Mesenchymal stem cell (in vitro differentiated cells and primary cell): ENCODE data around the gene DHX40. TPM values are rescaled to one million over a fixed set of nuclear protein-coding genes. Genes with fewer than 3 reads are reported as not detected.
A peak's percentile ranks its signal among the peaks of the same experiment; 100 is the strongest.
"Not testable (repeated sequence)": the region's sequence is repeated elsewhere in the genome, so short reads cannot be mapped to it uniquely, and the experiment has no call there.

Experiments used
- DNase-seq: peaks from one replicate; pipeline ENCODE4 v3.0.0-alpha.2; 2013
- H2AFZ ChIP-seq: one replicate; pipeline ENCODE4 v1.6.1; 2013; ENCODE audit warnings: low read depth, mild to moderate bottlenecking, control low read depth, inconsistent platforms, low read length, moderate library complexity
- H2AK5ac ChIP-seq: 2 replicates; pipeline ENCODE4 v1.6.1; 2013; ENCODE audit warnings: low read length, moderate library complexity, mild to moderate bottlenecking, inconsistent platforms; ENCODE audit not compliant: severe bottlenecking
- H2BK120ac ChIP-seq: one replicate; pipeline ENCODE4 v1.6.1; 2013; ENCODE audit warnings: low read depth, mild to moderate bottlenecking, inconsistent platforms, low read length, moderate library complexity
- H2BK12ac ChIP-seq, 2 experiments: one replicate each; pipeline ENCODE4 v1.6.1; 2013; ENCODE audit warnings: inconsistent platforms in 2 of 2, low read length in 2 of 2, mild to moderate bottlenecking in 2 of 2, moderate library complexity in 2 of 2, control low read depth in 1 of 2
- H2BK15ac ChIP-seq: one replicate; pipeline ENCODE4 v1.6.1; 2013; ENCODE audit warnings: mild to moderate bottlenecking, low read depth, inconsistent platforms; ENCODE audit not compliant: poor library complexity, severe bottlenecking
- H2BK5ac ChIP-seq: 2 replicates; pipeline ENCODE4 v1.6.1; 2013; ENCODE audit warnings: low read depth, mild to moderate bottlenecking, low read length, control low read depth, inconsistent platforms; ENCODE audit not compliant: poor library complexity, severe bottlenecking
- H3K14ac ChIP-seq, 2 experiments: one replicate each; pipeline ENCODE4 v1.6.1; 2013; ENCODE audit warnings: inconsistent platforms in 2 of 2, low read length in 2 of 2, control low read depth in 1 of 2, mild to moderate bottlenecking in 1 of 2, moderate library complexity in 1 of 2
- H3K18ac ChIP-seq, 2 experiments: one replicate each; pipeline ENCODE4 v1.6.1; 2013; ENCODE audit warnings: inconsistent platforms in 2 of 2, low read length in 2 of 2, control low read depth in 1 of 2, low read depth in 1 of 2, mild to moderate bottlenecking in 1 of 2
- H3K23ac ChIP-seq, 2 experiments: one replicate each; pipeline ENCODE4 v1.6.1; 2013; ENCODE audit warnings: inconsistent platforms in 2 of 2, low read length in 2 of 2, mild to moderate bottlenecking in 2 of 2, moderate library complexity in 2 of 2, control low read depth in 1 of 2
- H3K27ac ChIP-seq: 2 replicates; pipeline ENCODE4 v1.5.1; 2013; ENCODE audit warnings: mild to moderate bottlenecking, moderate library complexity, low read length, control low read depth, inconsistent platforms; ENCODE audit not compliant: poor library complexity, severe bottlenecking
- H3K27me3 ChIP-seq, 2 experiments: 2 replicates each; pipeline versions ENCODE4 v1.6.1 to v1.7.0; 2013; ENCODE audit warnings: low read length in 2 of 2, mild to moderate bottlenecking in 2 of 2, moderate library complexity in 2 of 2, control low read depth in 1 of 2, inconsistent platforms in 1 of 2; ENCODE audit not compliant: control insufficient read depth in 1 of 2, insufficient read depth in 1 of 2
- H3K36me3 ChIP-seq, 2 experiments: 2 replicates each; pipeline versions ENCODE4 v1.6.1 to v1.7.0; 2013; ENCODE audit warnings: low read length in 2 of 2, control low read depth in 1 of 2, inconsistent platforms in 1 of 2, low read depth in 1 of 2, mild to moderate bottlenecking in 1 of 2; ENCODE audit not compliant: insufficient read depth in 2 of 2, control insufficient read depth in 1 of 2
- H3K4ac ChIP-seq, 2 experiments: one replicate each; pipeline ENCODE4 v1.6.1; 2013; ENCODE audit warnings: inconsistent platforms in 2 of 2, low read length in 2 of 2, mild to moderate bottlenecking in 2 of 2, moderate library complexity in 2 of 2, control low read depth in 1 of 2, low read depth in 1 of 2
- H3K4me1 ChIP-seq: 2 replicates; pipeline ENCODE4 v1.6.1; 2013; ENCODE audit warnings: low read depth, low read length, control low read depth; ENCODE audit not compliant: control insufficient read depth, insufficient read depth
- H3K4me2 ChIP-seq: 2 replicates; pipeline ENCODE4 v1.6.1; 2013; ENCODE audit warnings: low read length, mild to moderate bottlenecking, inconsistent platforms; ENCODE audit not compliant: poor library complexity, severe bottlenecking
- H3K4me3 ChIP-seq, 2 experiments: 2 replicates each; pipeline versions ENCODE4 v1.5.1 to v1.7.0; 2013; ENCODE audit warnings: low read length in 2 of 2, mild to moderate bottlenecking in 2 of 2, control low read depth in 1 of 2, low read depth in 1 of 2; ENCODE audit not compliant: insufficient read depth in 1 of 2
- H3K79me1 ChIP-seq: replicated peaks from 2 replicates; pipeline ENCODE4 v1.6.1; 2013; ENCODE audit warnings: mild to moderate bottlenecking, control low read depth, low read length, inconsistent platforms; ENCODE audit not compliant: poor library complexity, severe bottlenecking
- H3K9ac ChIP-seq: 2 replicates; pipeline ENCODE4 v1.7.0; 2013; ENCODE audit warnings: mild to moderate bottlenecking, low read length, moderate library complexity
- H3K9me3 ChIP-seq: 2 replicates; pipeline ENCODE4 v1.7.0; 2013; ENCODE audit warnings: mild to moderate bottlenecking, low read length; ENCODE audit not compliant: control insufficient read depth
- H4K8ac ChIP-seq: one replicate; pipeline ENCODE4 v1.6.1; 2013; ENCODE audit warnings: inconsistent platforms, mild to moderate bottlenecking, low read length, moderate library complexity
- H4K91ac ChIP-seq: one replicate; pipeline ENCODE4 v1.6.1; 2013; ENCODE audit warnings: mild to moderate bottlenecking, low read length, inconsistent platforms
- WGBS: methylation state at CpG from one replicate; pipeline ENCODE4 v1.1.7; 2013; ENCODE audit warnings: mixed read lengths; 5-methylcytosine and 5-hydroxymethylcytosine counted together
- small RNA-seq: library from polyadenylated mRNA; stranded (forward); fragments of <200 nt; extraction: miRNeasy Mini kit (QIAGEN cat#:217004); gene quantifications from one replicate; pipeline ENCODE3, GENCODE V24; 2013; ENCODE audit warnings: low read depth

The DHX40 gene

GRCh38 chr17:59652119-59652518 is 86.7 kb downstream of the DHX40 start:
- H4K91ac ChIP-seq, result no peak overlapping the region
- peak overlapping the region; percentile 46 for H3K9ac ChIP-seq
- H3K4ac ChIP-seq, result no peak overlapping the region
- no peaks in the 10 kb centered on the region for H3K4me1 ChIP-seq
- H3K4me2 ChIP-seq, result no peak overlapping the region
- peak; percentile 44 for DNase-seq
- peaks cover 7% of the 10 kb centered on the region for H3K9me3 ChIP-seq
- H3K4me3 ChIP-seq, result no peak overlapping the region
- H2BK5ac ChIP-seq, result no peak overlapping the region
- peaks cover 9% of the 10 kb centered on the region for H3K79me1 ChIP-seq
- no peaks in the 10 kb centered on the region for H3K27me3 ChIP-seq
- no peak overlapping the region for H3K18ac ChIP-seq
- H2AK5ac ChIP-seq, result no peak overlapping the region
- H3K23ac ChIP-seq, result no peak overlapping the region
- H3K36me3 ChIP-seq, result peaks cover 19 to 95% of the 10 kb centered on the region in 2 experiments
- no peak overlapping the region for H2BK15ac ChIP-seq
- no peak overlapping the region for H3K14ac ChIP-seq
- no peak overlapping the region for H2AFZ ChIP-seq
- peak overlapping the region; percentile 23 for H3K27ac ChIP-seq
- 9% methylated on average over 1 of the region's 2 CpGs for WGBS
- H4K8ac ChIP-seq, result no peak overlapping the region
- H2BK120ac ChIP-seq, result no peak overlapping the region
- H2BK12ac ChIP-seq, result no peak overlapping the region

DNA sequence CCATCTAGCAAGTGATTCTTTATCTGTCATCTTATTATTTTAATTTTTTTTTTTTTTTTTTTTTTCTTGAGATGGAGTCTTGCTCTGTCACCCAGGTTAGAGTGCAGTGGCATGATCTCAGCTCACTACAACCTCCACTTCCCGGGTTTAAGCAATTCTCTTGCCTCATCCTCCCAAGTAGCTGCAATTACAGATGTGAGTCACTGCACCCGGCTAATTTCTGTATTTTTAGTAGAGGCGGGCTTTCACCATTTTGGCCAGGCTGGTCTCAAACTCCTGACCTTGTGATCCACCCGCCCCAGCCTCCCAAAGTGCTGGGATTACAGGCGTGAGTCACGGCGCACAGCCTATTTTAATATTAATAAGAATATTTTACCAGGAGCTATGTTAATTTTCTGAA is 91.2 kb downstream of the DHX40 start:
- not testable (repeated sequence) for H2BK12ac ChIP-seq, H2BK5ac ChIP-seq, H3K14ac ChIP-seq, H3K9me3 ChIP-seq, H3K4me3 ChIP-seq, H2AFZ ChIP-seq, H3K27me3 ChIP-seq, H2AK5ac ChIP-seq, H4K8ac ChIP-seq, H3K4ac ChIP-seq, H4K91ac ChIP-seq, H2BK15ac ChIP-seq, H3K4me1 ChIP-seq, H3K4me2 ChIP-seq, H3K18ac ChIP-seq, H3K23ac ChIP-seq, H3K27ac ChIP-seq, H2BK120ac ChIP-seq, H3K79me1 ChIP-seq
- peak; percentile 72 for DNase-seq
- 79% methylated on average over 2 of the region's 7 CpGs for WGBS
- Histone ChIP-seq H3K9ac (peak overlapping the region; percentile 48), H3K36me3 (peaks cover 30 to 91% of the 10 kb centered on the region in 2 experiments)

Small RNAs within 50 kb of the gene (small RNA-seq; reads per million reads assigned to genes)
- not detected for gene RNU4-13P
